Transverse colon (tissue), 1 donor: ENCODE results near the gene ECHS1.

ENCODE experiments used
- EP300 ChIP-seq: sonication (generic); formaldehyde crosslinking; IDR thresholded peaks from one replicate; pipeline ENCODE4 v1.6.1; 2017; ENCODE audit warnings: antibody characterized with exemption, low read depth
- POLR2A ChIP-seq: fragments of 450-650 bp; IDR thresholded peaks from one replicate; pipeline ENCODE4 v1.6.1; 2016; ENCODE audit warnings: antibody characterized with exemption, mild to moderate bottlenecking, moderate library complexity

DNA sequence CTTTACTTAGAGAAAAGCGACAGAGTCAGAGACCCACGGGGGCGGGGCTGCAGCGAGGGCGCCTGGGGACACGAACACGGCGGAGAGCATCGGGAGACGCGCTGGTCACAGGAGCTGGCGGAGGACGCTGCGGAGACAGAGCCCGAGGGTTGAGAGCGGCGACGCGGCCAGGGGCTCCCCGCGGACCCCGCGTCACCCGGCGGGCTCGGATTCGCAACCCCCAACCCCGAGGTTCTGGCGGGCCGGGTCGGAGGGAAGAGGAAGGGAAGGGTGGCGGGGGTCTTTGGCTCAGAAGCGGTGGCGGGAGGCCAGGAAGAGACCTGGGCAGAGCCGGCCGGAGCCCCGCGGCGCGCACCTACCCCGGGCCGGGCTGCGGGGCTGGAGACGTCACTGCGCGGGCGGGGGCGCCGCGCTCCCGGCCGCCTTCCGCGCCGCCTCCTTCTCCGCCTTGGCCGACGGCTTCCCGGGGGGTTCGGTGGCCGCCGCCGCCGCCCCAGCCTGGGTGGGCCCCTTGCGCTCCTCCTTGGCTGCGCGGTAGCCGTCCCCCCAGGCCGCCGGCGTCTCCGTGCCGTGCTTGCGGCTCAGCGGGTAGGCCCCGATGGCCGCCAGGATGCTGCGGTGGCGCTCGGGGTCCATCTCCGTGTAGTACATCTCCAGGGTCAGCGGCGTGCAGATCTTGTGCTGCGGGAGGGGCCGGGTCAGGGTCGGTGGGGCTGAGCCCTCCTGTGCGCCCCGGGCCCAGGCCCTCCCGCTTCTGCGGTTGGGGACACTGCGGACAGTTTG is 47.5 kb downstream of the ECHS1 start:
- TF ChIP-seq EP300 (no peak), POLR2A (no peak)
